VCaP (cell line): ENCODE results near the gene HAUS3.
A peak's percentile ranks its signal among the peaks of the same experiment; 100 is the strongest.

Experiments used
- H3K27ac ChIP-seq: fragments of 450-650 bp; 2 replicates; pipeline ENCODE4 v1.5.1; 2017
- TF ChIP-seq, protein P1 (sequence below): fragments of 450-650 bp; conservative IDR thresholded peaks from 2 replicates; pipeline ENCODE4 v1.5.1; 2017; ENCODE audit warnings: mild to moderate bottlenecking, moderate library complexity

HAUS3 gene

DNA sequence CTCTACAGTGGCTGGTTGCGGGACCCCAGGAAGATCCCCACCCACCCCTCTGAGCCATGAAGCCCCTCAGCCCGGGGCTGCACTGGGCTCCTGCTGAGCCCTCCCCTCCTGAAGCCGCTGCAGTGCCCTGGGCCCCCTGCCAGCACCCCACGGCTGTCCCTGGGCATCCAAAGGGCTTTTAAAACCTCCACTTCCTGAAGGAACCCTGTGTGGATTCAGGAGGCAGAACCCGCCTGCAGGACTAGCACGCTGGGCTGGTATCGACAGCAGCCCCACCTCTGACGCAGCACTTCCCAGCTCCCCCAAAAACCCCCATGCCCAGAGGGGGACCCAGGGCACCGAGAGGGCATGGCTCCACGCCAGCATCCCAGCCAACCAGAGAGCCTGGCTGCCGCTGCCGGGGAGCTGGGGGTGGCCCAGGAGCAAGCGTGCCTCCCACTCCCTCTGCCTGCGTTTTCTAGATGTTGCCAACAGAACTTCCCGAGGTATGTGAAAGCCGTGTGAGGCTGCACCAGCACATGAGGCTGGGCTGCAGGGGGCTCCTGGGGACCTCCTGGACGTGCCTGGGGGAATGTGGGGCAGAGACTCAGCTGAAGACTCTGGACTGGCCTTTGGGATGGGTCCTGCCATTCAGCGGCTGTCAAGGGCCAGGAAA lies 13.7 kb upstream of the HAUS3 start:
- H3K27ac ChIP-seq: peak overlapping the region; percentile 19; the same call in 1 of the 2 replicates
- TF ChIP-seq, protein P1, sequence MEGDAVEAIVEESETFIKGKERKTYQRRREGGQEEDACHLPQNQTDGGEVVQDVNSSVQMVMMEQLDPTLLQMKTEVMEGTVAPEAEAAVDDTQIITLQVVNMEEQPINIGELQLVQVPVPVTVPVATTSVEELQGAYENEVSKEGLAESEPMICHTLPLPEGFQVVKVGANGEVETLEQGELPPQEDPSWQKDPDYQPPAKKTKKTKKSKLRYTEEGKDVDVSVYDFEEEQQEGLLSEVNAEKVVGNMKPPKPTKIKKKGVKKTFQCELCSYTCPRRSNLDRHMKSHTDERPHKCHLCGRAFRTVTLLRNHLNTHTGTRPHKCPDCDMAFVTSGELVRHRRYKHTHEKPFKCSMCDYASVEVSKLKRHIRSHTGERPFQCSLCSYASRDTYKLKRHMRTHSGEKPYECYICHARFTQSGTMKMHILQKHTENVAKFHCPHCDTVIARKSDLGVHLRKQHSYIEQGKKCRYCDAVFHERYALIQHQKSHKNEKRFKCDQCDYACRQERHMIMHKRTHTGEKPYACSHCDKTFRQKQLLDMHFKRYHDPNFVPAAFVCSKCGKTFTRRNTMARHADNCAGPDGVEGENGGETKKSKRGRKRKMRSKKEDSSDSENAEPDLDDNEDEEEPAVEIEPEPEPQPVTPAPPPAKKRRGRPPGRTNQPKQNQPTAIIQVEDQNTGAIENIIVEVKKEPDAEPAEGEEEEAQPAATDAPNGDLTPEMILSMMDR: no peak

- TF ChIP-seq, protein P1: no peak
- H3K27ac ChIP-seq: no peak overlapping the region
Observed at GRCh38 chr4:2254665-2255500, 13.0 kb upstream of the HAUS3 start.

DNA sequence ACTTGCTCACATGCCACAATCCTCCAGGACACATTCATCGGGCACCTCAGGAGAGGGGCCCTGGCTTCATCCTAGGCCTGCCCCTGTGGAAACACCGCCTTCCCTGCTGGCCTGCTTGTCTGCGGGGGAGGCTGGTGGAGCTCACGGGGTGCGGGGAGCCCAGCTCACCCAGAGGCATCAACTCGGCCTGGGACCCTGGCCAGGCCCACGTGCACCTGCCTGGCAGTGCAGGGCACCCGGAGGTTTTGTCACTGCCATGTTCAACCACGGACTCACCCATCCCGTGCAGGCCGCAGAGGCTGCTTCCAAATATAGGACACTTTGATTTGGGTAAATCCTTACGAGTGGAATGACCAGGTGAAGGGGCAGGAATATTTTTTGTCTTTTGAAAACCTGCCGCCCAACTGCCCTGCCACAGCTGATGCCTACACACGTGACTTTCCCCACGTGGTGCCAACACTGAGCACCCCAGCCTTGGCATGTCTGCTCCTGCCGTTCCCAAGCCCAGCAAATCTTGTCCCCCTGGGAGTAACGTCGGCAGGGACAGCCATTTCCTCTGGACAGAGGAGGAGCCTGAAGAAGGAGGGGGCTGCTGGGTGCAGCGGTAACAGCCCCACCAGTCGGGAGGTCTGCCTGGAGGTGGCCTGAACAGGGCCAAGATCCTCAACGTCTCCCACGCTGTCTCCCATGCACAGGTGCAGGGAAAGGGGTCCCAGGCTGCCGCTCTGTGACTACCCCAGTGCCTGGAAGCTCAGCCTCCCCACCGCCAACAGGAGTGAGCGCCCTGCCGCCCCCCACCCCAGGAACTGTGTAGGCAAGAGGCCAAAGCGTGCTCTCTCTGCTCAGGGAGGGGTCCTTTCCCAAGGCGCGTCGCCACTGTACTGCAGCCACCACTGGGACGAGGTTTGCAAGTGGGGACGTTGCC lies 11.5 kb upstream of the HAUS3 start:
- H3K27ac ChIP-seq: no peak overlapping the region
- TF ChIP-seq, protein P1: no peak

DNA sequence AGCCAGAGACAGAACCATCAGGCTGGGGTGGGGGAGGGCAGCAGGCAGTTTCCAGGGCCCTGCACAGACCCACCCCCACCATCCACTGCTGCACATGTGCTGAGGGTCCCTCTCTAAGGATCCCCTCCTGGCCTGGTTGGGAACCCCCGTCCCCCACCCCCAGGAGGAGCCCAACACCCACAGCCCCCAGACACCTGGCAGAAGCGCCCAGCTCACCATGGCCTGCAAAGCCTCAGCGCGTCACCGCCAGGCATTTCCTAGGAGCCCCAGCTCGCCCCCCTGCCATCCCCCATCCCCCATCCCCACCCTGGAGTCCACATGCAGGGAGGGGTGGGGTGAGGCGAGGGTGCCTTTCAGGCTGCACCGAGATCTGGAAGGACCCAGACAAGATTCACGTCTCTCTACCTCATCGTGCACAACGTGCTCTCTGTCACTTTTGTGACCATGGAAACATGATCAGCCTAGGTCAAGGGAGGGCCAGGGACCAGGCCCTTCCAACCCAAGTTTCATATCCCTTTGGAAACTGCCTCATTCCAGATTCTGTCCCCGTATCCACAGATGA lies 10.7 kb upstream of the HAUS3 start:
- TF ChIP-seq, protein P1: no peak
- no peak overlapping the region for H3K27ac ChIP-seq

GRCh38 chr4:2251795-2252529 lies 10.0 kb upstream of the HAUS3 start:
- TF ChIP-seq, protein P1: no peak
- no peak overlapping the region for H3K27ac ChIP-seq

GRCh38 chr4:2251073-2251794 lies 9.3 kb upstream of the HAUS3 start:
- H3K27ac ChIP-seq: no peak overlapping the region
- TF ChIP-seq, protein P1: no peak
